Inferior parietal cortex (tissue), 1 donor: ENCODE results near the gene ATAD1.
"Not testable (repeated sequence)": the region's sequence is repeated elsewhere in the genome, so short reads cannot be mapped to it uniquely, and the experiment has no call there.

Source experiments
- DNase-seq: peaks from one replicate; pipeline ENCODE4 v3.0.0-alpha.2; 2016; ENCODE audit errors: extremely low spot score

Gene ATAD1

GRCh38 chr10:87846023-87846422, 28.0 kb upstream of the ATAD1 start:
- no peak for DNase-seq

- DNase-seq: no peak
These were observed 27.6 kb upstream of the ATAD1 start for GRCh38 chr10:87845624-87845998.

- no peak for DNase-seq
These were observed 27.0 kb upstream of the ATAD1 start for GRCh38 chr10:87844837-87845623.

GRCh38 chr10:87843714-87844113, 25.7 kb upstream of the ATAD1 start:
- DNase-seq: no peak

GRCh38 chr10:87842776-87843497, 24.9 kb upstream of the ATAD1 start:
- no peak for DNase-seq

- DNase-seq: no peak
These were observed 24.2 kb upstream of the ATAD1 start for GRCh38 chr10:87842220-87842641.

GRCh38 chr10:87841186-87841585, 23.2 kb upstream of the ATAD1 start:
- DNase-seq: no peak

GRCh38 chr10:87838650-87839049, 20.6 kb upstream of the ATAD1 start:
- no peak for DNase-seq

- no peak for DNase-seq
These were observed 19.4 kb upstream of the ATAD1 start for GRCh38 chr10:87837445-87837844.

GRCh38 chr10:87836098-87836497, 18.1 kb upstream of the ATAD1 start:
- DNase-seq: no peak

- no peak for DNase-seq
These were observed 12.1 kb upstream of the ATAD1 start for GRCh38 chr10:87829986-87830729.

- DNase-seq: not testable (repeated sequence)
These were observed 11.0 kb upstream of the ATAD1 start for GRCh38 chr10:87829051-87829450.

- DNase-seq: no peak
These were observed 9.7 kb upstream of the ATAD1 start for GRCh38 chr10:87827681-87828080.

- DNase-seq: no peak
These were observed 8.6 kb upstream of the ATAD1 start for GRCh38 chr10:87826653-87827052.

GRCh38 chr10:87819289-87819585, 1.2 kb upstream of the ATAD1 start:
- DNase-seq: no peak

- DNase-seq: peak; percentile 49
These were observed 671 bp upstream of the ATAD1 start for GRCh38 chr10:87818505-87819288.

- DNase-seq: no peak
These were observed 973 bp downstream of the ATAD1 start for GRCh38 chr10:87816898-87817608.

GRCh38 chr10:87816163-87816897, 1.7 kb downstream of the ATAD1 start:
- DNase-seq: no peak

- no peak for DNase-seq
These were observed 13.0 kb downstream of the ATAD1 start for GRCh38 chr10:87804939-87805569.

- no peak for DNase-seq
These were observed 14.2 kb downstream of the ATAD1 start for GRCh38 chr10:87803831-87804230.
